ENCODE data around the gene PROM1.

GRCh38 chr4:15971068-15971801 lies 112.6 kb downstream of the PROM1 start:
- TF ChIP-seq POLR2A (IDR thresholded peaks at IDR 0.05) = no peak
- TF ChIP-seq, protein P1, sequence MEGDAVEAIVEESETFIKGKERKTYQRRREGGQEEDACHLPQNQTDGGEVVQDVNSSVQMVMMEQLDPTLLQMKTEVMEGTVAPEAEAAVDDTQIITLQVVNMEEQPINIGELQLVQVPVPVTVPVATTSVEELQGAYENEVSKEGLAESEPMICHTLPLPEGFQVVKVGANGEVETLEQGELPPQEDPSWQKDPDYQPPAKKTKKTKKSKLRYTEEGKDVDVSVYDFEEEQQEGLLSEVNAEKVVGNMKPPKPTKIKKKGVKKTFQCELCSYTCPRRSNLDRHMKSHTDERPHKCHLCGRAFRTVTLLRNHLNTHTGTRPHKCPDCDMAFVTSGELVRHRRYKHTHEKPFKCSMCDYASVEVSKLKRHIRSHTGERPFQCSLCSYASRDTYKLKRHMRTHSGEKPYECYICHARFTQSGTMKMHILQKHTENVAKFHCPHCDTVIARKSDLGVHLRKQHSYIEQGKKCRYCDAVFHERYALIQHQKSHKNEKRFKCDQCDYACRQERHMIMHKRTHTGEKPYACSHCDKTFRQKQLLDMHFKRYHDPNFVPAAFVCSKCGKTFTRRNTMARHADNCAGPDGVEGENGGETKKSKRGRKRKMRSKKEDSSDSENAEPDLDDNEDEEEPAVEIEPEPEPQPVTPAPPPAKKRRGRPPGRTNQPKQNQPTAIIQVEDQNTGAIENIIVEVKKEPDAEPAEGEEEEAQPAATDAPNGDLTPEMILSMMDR (IDR thresholded peaks at IDR 0.05) = no peak

Measured in heart left ventricle (tissue), 13 donors.